Gastrocnemius medialis (tissue), 4 donors: ENCODE measurements around the gene MAD2L1BP.

Source experiments
- POLR2A ChIP-seq, 2 donors: fragments of 450-650 bp; IDR thresholded peaks; one replicate each; pipeline ENCODE4 v1.6.1; 2017; ENCODE audit warnings: antibody characterized with exemption in 2 of 2, mild to moderate bottlenecking in 2 of 2, moderate library complexity in 2 of 2
- TF ChIP-seq, protein P1 (sequence below), 5 experiments: fragments of 450-650 bp in 3 of 5; fragments of 200-600 bp in 2 of 5; sonication (generic) in 2 of 5; IDR thresholded peaks in 4 of 5; conservative IDR thresholded peaks in 1 of 5; 1 replicate in 4 of 5; 2 replicates in 1 of 5; pipeline ENCODE4 v1.5.1; 2016 to 2019; ENCODE audit warnings: antibody characterized with exemption in 5 of 5, mild to moderate bottlenecking in 3 of 5, moderate library complexity in 3 of 5

- TF ChIP-seq, protein P1, sequence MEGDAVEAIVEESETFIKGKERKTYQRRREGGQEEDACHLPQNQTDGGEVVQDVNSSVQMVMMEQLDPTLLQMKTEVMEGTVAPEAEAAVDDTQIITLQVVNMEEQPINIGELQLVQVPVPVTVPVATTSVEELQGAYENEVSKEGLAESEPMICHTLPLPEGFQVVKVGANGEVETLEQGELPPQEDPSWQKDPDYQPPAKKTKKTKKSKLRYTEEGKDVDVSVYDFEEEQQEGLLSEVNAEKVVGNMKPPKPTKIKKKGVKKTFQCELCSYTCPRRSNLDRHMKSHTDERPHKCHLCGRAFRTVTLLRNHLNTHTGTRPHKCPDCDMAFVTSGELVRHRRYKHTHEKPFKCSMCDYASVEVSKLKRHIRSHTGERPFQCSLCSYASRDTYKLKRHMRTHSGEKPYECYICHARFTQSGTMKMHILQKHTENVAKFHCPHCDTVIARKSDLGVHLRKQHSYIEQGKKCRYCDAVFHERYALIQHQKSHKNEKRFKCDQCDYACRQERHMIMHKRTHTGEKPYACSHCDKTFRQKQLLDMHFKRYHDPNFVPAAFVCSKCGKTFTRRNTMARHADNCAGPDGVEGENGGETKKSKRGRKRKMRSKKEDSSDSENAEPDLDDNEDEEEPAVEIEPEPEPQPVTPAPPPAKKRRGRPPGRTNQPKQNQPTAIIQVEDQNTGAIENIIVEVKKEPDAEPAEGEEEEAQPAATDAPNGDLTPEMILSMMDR (IDR thresholded peaks at IDR 0.05 in 4 of 5, conservative IDR thresholded peaks at IDR 0.05 in 1 of 5): no peak
- TF ChIP-seq POLR2A (IDR thresholded peaks at IDR 0.05): no peak
These were observed 38.7 kb downstream of the MAD2L1BP start for GRCh38 chr6:43674291-43674690.
